ENCODE data around the gene CDH8.

CDH8 gene

DNA sequence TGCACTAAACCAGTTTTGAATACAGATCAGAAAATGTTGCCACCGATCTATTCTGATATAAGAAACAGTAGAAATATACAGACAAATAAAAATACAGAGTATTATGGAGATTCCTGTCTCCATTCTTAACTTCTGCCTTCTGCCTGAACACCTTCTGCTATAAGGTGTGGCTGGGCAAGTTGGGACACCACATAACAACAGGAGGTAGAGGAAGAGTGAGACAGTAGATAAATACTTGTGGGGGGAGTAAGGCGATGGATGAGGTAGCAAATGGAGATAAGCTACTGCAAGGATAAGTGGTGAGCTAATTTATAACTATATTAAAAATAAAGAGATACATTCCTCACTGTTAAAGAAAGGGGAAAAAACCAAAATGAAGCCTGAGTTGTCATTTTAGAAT, 143.7 kb downstream of the CDH8 start:
- Histone ChIP-seq H4K20me1 (ENCODE audit: insufficient read depth) (no peaks in the 10 kb centered on the region), H3K27me3 (ENCODE audit: insufficient read depth, low read depth) (no peaks in the 10 kb centered on the region), H3K79me2 (ENCODE audit: insufficient read depth, low read depth) (no peaks in the 10 kb centered on the region), H2AFZ (ENCODE audit: low read depth) (no peak overlapping the region), H3K4me2 (no peak overlapping the region), H3K36me3 (ENCODE audit: insufficient read depth) (no peaks in the 10 kb centered on the region), H3K27ac (no peak overlapping the region), H3K9ac (no peak overlapping the region), H3K4me1 (ENCODE audit: low read depth, poor library complexity, severe bottlenecking) (no peaks in the 10 kb centered on the region), H3K4me3 (IDR thresholded peaks at IDR 0.05; ENCODE audit: insufficient read depth, low read depth, low read length) (no peak overlapping the region)
- TF ChIP-seq CTCF (conservative IDR thresholded peaks at IDR 0.05; ENCODE audit: low read depth, low read length), result no peak

DNA sequence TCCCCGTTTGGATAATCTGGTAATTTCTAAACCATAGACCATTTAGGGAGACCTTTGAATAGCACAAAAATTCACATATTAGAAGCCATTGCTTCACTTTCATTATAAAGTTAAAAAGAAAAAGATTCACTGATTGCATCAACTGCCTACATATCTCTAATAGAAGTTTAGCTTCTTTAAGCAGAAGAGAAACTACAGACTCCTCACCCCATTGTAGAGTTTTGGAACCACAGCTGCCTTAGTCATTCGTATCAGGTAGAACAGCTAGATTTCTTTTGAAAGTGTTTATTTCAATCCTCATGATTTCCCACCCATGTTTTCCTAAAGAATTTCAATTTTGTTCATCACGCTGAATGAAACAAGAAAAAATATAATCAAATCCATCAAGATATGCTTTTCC, 144.8 kb downstream of the CDH8 start:
- TF ChIP-seq CTCF (conservative IDR thresholded peaks at IDR 0.05; ENCODE audit: low read depth, low read length), result no peak
- no peaks in the 10 kb centered on the region for H3K27me3 ChIP-seq (ENCODE audit: insufficient read depth, low read depth)
- H3K27ac ChIP-seq, result no peak overlapping the region
- no peaks in the 10 kb centered on the region for H3K79me2 ChIP-seq (ENCODE audit: insufficient read depth, low read depth)
- no peak overlapping the region for H3K4me3 ChIP-seq (IDR thresholded peaks at IDR 0.05; ENCODE audit: insufficient read depth, low read depth, low read length)
- H3K4me2 ChIP-seq, result no peak overlapping the region
- H3K9ac ChIP-seq, result no peak overlapping the region
- H3K36me3 ChIP-seq (ENCODE audit: insufficient read depth), result no peaks in the 10 kb centered on the region
- no peaks in the 10 kb centered on the region for H3K4me1 ChIP-seq (ENCODE audit: low read depth, poor library complexity, severe bottlenecking)
- no peak overlapping the region for H2AFZ ChIP-seq (ENCODE audit: low read depth)
- H4K20me1 ChIP-seq (ENCODE audit: insufficient read depth), result no peaks in the 10 kb centered on the region

- Histone ChIP-seq H3K79me2 (ENCODE audit: insufficient read depth, low read depth) (no peaks in the 10 kb centered on the region), H3K36me3 (ENCODE audit: insufficient read depth) (no peaks in the 10 kb centered on the region), H3K27me3 (ENCODE audit: insufficient read depth, low read depth) (no peaks in the 10 kb centered on the region), H4K20me1 (ENCODE audit: insufficient read depth) (no peaks in the 10 kb centered on the region), H3K9ac (no peak overlapping the region), H3K4me3 (IDR thresholded peaks at IDR 0.05; ENCODE audit: insufficient read depth, low read depth, low read length) (no peak overlapping the region), H2AFZ (ENCODE audit: low read depth) (no peak overlapping the region), H3K4me2 (no peak overlapping the region), H3K27ac (no peak overlapping the region), H3K4me1 (ENCODE audit: low read depth, poor library complexity, severe bottlenecking) (no peaks in the 10 kb centered on the region)
- TF ChIP-seq CTCF (conservative IDR thresholded peaks at IDR 0.05; ENCODE audit: low read depth, low read length), result no peak
Measured at GRCh38 chr16:61890386-61890785, 145.9 kb downstream of the CDH8 start.

GRCh38 chr16:61887903-61888302, 148.3 kb downstream of the CDH8 start:
- Histone ChIP-seq H3K4me2 (no peak overlapping the region), H3K36me3 (ENCODE audit: insufficient read depth) (no peaks in the 10 kb centered on the region), H3K27me3 (ENCODE audit: insufficient read depth, low read depth) (no peaks in the 10 kb centered on the region), H3K79me2 (ENCODE audit: insufficient read depth, low read depth) (no peaks in the 10 kb centered on the region), H3K4me1 (ENCODE audit: low read depth, poor library complexity, severe bottlenecking) (no peaks in the 10 kb centered on the region), H3K27ac (no peak overlapping the region), H3K4me3 (IDR thresholded peaks at IDR 0.05; ENCODE audit: insufficient read depth, low read depth, low read length) (no peak overlapping the region), H3K9ac (no peak overlapping the region), H2AFZ (ENCODE audit: low read depth) (no peak overlapping the region; the same call in 1 of the 2 replicates), H4K20me1 (ENCODE audit: insufficient read depth) (no peaks in the 10 kb centered on the region)
- no peak for TF ChIP-seq CTCF (conservative IDR thresholded peaks at IDR 0.05; ENCODE audit: low read depth, low read length)

- Histone ChIP-seq H4K20me1 (ENCODE audit: insufficient read depth) (no peaks in the 10 kb centered on the region), H3K4me3 (IDR thresholded peaks at IDR 0.05; ENCODE audit: insufficient read depth, low read depth, low read length) (no peak overlapping the region), H2AFZ (ENCODE audit: low read depth) (no peak overlapping the region), H3K36me3 (ENCODE audit: insufficient read depth) (no peaks in the 10 kb centered on the region), H3K4me2 (no peak overlapping the region), H3K27ac (no peak overlapping the region), H3K27me3 (ENCODE audit: insufficient read depth, low read depth) (no peaks in the 10 kb centered on the region), H3K79me2 (ENCODE audit: insufficient read depth, low read depth) (no peaks in the 10 kb centered on the region), H3K4me1 (ENCODE audit: low read depth, poor library complexity, severe bottlenecking) (no peaks in the 10 kb centered on the region), H3K9ac (no peak overlapping the region)
- TF ChIP-seq CTCF (conservative IDR thresholded peaks at IDR 0.05; ENCODE audit: low read depth, low read length), result no peak
Measured at GRCh38 chr16:61885343-61885742, 150.9 kb downstream of the CDH8 start.
